ENCODE data around the gene FRMD8. TPM values are rescaled to one million over a fixed set of nuclear protein-coding genes. Genes with fewer than 3 reads are reported as not detected.
A peak's percentile ranks its signal among the peaks of the same experiment; 100 is the strongest.

FRMD8 gene
- total and polyA plus RNA-seq, 8 donors: 15.0 to 28.9 (median 17.3) TPM

DNA sequence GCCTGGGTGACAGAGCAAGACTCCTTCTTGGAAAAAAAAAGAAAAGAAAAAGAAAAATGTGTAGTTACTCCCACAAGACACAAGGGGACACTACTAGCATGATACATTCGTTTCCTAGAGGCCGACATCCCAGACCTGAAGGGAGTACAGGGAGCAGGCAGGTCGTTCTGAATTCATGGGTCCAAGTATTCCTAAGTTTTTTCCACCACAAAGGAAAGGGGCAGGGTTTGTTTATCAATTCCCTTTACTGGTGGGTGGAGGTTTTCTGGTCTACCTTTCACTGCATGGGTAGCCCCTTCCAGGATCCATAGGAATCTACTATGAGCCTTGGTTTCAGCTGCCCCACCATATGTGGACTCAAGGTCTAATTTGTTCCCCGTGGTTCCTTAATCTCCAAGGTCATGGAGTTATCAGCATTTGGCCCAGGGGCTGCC is 20.1 kb upstream of the FRMD8 start:
- TF ChIP-seq, protein P1, sequence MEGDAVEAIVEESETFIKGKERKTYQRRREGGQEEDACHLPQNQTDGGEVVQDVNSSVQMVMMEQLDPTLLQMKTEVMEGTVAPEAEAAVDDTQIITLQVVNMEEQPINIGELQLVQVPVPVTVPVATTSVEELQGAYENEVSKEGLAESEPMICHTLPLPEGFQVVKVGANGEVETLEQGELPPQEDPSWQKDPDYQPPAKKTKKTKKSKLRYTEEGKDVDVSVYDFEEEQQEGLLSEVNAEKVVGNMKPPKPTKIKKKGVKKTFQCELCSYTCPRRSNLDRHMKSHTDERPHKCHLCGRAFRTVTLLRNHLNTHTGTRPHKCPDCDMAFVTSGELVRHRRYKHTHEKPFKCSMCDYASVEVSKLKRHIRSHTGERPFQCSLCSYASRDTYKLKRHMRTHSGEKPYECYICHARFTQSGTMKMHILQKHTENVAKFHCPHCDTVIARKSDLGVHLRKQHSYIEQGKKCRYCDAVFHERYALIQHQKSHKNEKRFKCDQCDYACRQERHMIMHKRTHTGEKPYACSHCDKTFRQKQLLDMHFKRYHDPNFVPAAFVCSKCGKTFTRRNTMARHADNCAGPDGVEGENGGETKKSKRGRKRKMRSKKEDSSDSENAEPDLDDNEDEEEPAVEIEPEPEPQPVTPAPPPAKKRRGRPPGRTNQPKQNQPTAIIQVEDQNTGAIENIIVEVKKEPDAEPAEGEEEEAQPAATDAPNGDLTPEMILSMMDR (IDR thresholded peaks at IDR 0.05): peak; percentile 51 to 74 (median 61)
- Histone ChIP-seq H3K27ac (peak overlapping the region; percentile 3 to 69 (median 42)), H3K36me3 (no peaks in the 10 kb centered on the region), H3K27me3 (no peaks in the 10 kb centered on the region), H3K4me1 (peaks cover 16 to 26% (median 21%) of the 10 kb centered on the region in 3 donors), H3K4me3 (no peak overlapping the region), H3K9me3 (no peaks in the 10 kb centered on the region)
- 1% methylated on average over 4 of the region's 4 CpGs for WGBS, 2 donors
- ATAC-seq: peak; percentile 71 to 86 (median 86)
- intact Hi-C loops (cut with DNase I): loop anchor here in 1 of 3 donors (10.0 kb wide), 1 partner anchor 148 kb away; no protein-coding TSS in a partner anchor
- FAIRE-seq: no peak
- peak in 3 of 6 donors; percentile 63 to 74 (median 65) for DNase-seq

DNA sequence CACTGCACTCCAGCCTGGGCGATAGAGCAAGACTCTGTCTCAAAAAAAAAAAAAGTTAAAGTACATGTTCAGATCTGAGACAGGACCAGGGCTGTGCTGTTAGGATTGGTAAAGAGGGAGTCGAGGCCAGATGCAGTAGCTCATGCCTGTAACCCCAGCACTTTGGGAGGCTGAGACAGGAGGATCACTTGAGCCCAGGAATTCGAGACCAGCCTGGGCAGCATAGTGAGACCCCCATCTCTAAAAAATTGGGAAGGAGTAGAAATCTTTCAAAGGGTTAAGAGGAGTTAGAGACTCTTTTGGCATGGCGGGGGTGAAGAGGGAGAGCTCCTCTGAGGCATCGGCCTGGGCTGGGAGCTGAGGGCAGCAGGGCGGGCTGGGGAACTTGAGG is 15.8 kb upstream of the FRMD8 start:
- no peak overlapping the region for H3K4me3 ChIP-seq
- H3K4me1 ChIP-seq: peaks cover 21 to 30% (median 22%) of the 10 kb centered on the region in 3 donors
- H3K27ac ChIP-seq: peak overlapping the region; percentile 50 to 92 (median 89)
- no peaks in the 10 kb centered on the region for H3K9me3 ChIP-seq
- FAIRE-seq (no peak), ATAC-seq (no peak), DNase-seq (no peak)
- TF ChIP-seq, protein P1 (IDR thresholded peaks at IDR 0.05): no peak
- WGBS, 2 donors: 42 to 49% methylated on average over 6 of the region's 6 CpGs
- H3K36me3 ChIP-seq: no peaks in the 10 kb centered on the region
- H3K27me3 ChIP-seq: no peaks in the 10 kb centered on the region
- intact Hi-C loops (cut with DNase I): no loop called here

DNA sequence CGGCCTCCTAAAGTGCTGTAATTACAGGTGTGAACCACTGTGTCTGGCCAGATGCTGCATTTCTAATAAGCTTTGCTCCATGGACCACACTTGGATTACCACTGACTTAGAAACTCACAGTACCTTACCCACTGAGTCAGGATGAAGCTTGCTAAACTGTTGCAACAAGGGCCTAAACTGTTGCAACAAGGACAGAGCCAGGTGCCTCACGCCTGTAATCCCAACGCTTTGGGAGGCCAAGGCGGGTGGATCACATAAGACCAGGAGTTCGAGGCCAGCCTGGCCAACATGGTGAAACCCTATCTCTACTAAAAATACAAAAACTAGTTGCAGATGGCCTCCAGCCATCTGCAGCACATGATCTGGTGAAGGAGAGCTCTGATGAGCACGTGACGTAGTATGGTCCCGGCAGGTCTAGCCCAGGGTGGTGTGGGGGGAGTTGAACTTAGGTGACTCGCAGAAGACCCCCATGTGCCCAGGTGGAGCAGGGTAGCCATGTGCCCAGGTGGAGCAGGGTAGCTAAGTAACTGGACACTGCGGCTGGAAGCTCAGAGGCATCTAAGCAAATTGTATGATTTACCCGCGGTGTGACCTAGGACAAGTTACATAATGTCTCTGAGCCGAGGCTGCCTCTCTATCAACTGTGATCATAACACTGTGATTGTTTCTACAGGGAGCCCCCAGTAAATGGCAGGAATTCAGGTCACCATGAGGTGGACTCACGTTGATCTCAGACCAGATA is 12.4 kb upstream of the FRMD8 start:
- FAIRE-seq: no peak
- intact Hi-C loops (cut with DNase I): no loop called here
- H3K4me1 ChIP-seq: peaks cover 16 to 25% (median 25%) of the 10 kb centered on the region in 3 donors
- DNase-seq: peak in 1 of 6 donors; percentile 14
- H3K27ac ChIP-seq: no peak overlapping the region
- no peaks in the 10 kb centered on the region for H3K27me3 ChIP-seq
- ATAC-seq: no peak
- no peaks in the 10 kb centered on the region for H3K9me3 ChIP-seq
- no peak overlapping the region for H3K4me3 ChIP-seq
- H3K36me3 ChIP-seq: no peaks in the 10 kb centered on the region
- TF ChIP-seq, protein P1 (IDR thresholded peaks at IDR 0.05): no peak
- 67 to 79% methylated on average over 14 of the region's 14 CpGs for WGBS, 2 donors

- DNase-seq (no peak), FAIRE-seq (no peak), ATAC-seq (no peak)
- Histone ChIP-seq H3K27ac (no peak overlapping the region), H3K27me3 (no peaks in the 10 kb centered on the region), H3K9me3 (no peaks in the 10 kb centered on the region), H3K4me1 (peaks cover 26 to 34% (median 29%) of the 10 kb centered on the region in 3 donors), H3K36me3 (no peaks in the 10 kb centered on the region), H3K4me3 (no peak overlapping the region)
- 84 to 86% methylated on average over 8 of the region's 8 CpGs for WGBS, 2 donors
- intact Hi-C loops (cut with DNase I): no loop called here
- TF ChIP-seq, protein P1 (IDR thresholded peaks at IDR 0.05): no peak
Observed at GRCh38 chr11:65375012-65375411, 11.4 kb upstream of the FRMD8 start.

- no peak for ATAC-seq
Observed at GRCh38 chr11:65376138-65376713, 10.2 kb upstream of the FRMD8 start.

More at GRCh38 chr11:65376138-65376713, 10.2 kb upstream of the FRMD8 start:
- Histone ChIP-seq H3K27ac (no peak overlapping the region), H3K4me3 (no peak overlapping the region), H3K9me3 (no peaks in the 10 kb centered on the region), H3K4me1 (peaks cover 27 to 35% (median 29%) of the 10 kb centered on the region in 3 donors), H3K27me3 (no peaks in the 10 kb centered on the region), H3K36me3 (no peaks in the 10 kb centered on the region)
- FAIRE-seq: no peak
- WGBS, 2 donors: 88 to 89% methylated on average over 16 of the region's 16 CpGs
- intact Hi-C loops (cut with DNase I): no loop called here
- TF ChIP-seq, protein P1 (IDR thresholded peaks at IDR 0.05): no peak
- DNase-seq: no peak

All from pancreas (tissue), 10 donors.